Activated B cell treated with CpG ODN at 0.5 μM for 24 hours (primary cell): ENCODE results near the gene CRACR2B. TPM values are rescaled to one million over a fixed set of nuclear protein-coding genes. Genes with fewer than 3 reads are reported as not detected.
A peak's percentile ranks its signal among the peaks of the same experiment; 100 is the strongest.

Experiments used
- ATAC-seq: fragments of 200-7000 bp; cut with Tn5 transposase; one replicate; pipeline ENCODE4 v1.10.0; 2021; ENCODE audit warnings: low read depth, mild to moderate bottlenecking, moderate library complexity
- CTCF ChIA-PET: fragments of 350-600 bp; sonication (Branson Sonifier 250); formaldehyde crosslinking; loops from one replicate; lab custom pipeline; 2021; ENCODE audit warnings: antibody characterized with exemption; lab: Charles Lee
- POLR2A ChIA-PET: fragments of 350-600 bp; sonication (Branson Sonifier 250); formaldehyde crosslinking; loops from one replicate; lab custom pipeline; 2021; ENCODE audit warnings: antibody characterized with exemption; lab: Charles Lee
- DNase-seq: peaks from one replicate; pipeline ENCODE4 v3.0.0; 2022
- H3K27ac Mint-ChIP-seq: one replicate; pipeline ENCODE4 v1.8.0; 2020; ENCODE audit warnings: mixed read lengths
- H3K27me3 Mint-ChIP-seq: one replicate; pipeline ENCODE4 v1.8.0; 2021; ENCODE audit warnings: mixed read lengths
- H3K36me3 Mint-ChIP-seq: one replicate; pipeline ENCODE4 v1.8.0; 2021; ENCODE audit warnings: low read depth, mixed read lengths
- H3K4me1 Mint-ChIP-seq: one replicate; pipeline ENCODE4 v1.8.0; 2021; ENCODE audit warnings: mixed read lengths
- H3K4me3 Mint-ChIP-seq: one replicate; pipeline ENCODE4 v1.8.0; 2020; ENCODE audit warnings: mild to moderate bottlenecking, mixed read lengths
- H3K9me3 Mint-ChIP-seq: one replicate; pipeline ENCODE4 v1.8.0; 2020; ENCODE audit warnings: mixed read lengths
- intact Hi-C: fragments of 100-400 bp; cut with micrococcal nuclease; formaldehyde crosslinking; loops from one replicate; pipeline ENCODE4 v1.15.1; 2024
- total RNA-seq: library from RNA; stranded (reverse); gene quantifications from 2 replicates; pipeline ENCODE4 v1.2.3, GENCODE V29; 2022
- TF ChIP-seq, protein P1 (sequence below): fragments of 200-600 bp; IDR thresholded peaks from one replicate; pipeline ENCODE4 v1.8.0; 2022; ENCODE audit warnings: antibody characterized with exemption, mild to moderate bottlenecking

CRACR2B gene
- total RNA-seq, 1 donor from 2014 or later: 4.5 TPM

DNA sequence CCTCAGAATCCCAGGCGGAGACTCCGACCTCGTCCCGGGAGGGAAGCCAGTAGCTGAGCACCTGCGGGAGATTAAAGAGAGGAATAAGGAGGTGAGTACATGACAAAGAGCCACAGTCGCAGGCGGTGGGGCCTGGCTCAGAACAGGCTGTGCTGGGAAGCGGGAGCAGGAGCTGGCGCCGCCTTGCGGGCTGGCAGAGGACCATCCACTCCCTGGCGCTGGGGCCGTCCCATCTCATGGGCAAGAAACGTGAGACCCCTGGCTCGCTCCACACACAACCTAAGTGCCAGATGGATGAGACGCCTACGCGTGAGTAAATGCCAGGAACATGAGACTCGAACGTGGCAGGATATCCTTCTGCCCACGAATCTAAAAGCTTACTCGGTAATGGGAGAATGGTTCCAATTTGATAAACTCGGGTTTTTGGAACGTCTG, 44.1 kb upstream of the CRACR2B start:
- ATAC-seq (peak; percentile 76), DNase-seq (no peak)
- ChIA-PET POLR2A (interaction anchor here (0.7 kb wide), 1 partner anchor 12 kb away, joined by 4 read pairs; no protein-coding TSS in a partner anchor), CTCF (interaction anchor here (1.3 kb wide), 1 partner anchor 12 kb away, joined by 3 read pairs; no protein-coding TSS in a partner anchor)
- TF ChIP-seq, protein P1, sequence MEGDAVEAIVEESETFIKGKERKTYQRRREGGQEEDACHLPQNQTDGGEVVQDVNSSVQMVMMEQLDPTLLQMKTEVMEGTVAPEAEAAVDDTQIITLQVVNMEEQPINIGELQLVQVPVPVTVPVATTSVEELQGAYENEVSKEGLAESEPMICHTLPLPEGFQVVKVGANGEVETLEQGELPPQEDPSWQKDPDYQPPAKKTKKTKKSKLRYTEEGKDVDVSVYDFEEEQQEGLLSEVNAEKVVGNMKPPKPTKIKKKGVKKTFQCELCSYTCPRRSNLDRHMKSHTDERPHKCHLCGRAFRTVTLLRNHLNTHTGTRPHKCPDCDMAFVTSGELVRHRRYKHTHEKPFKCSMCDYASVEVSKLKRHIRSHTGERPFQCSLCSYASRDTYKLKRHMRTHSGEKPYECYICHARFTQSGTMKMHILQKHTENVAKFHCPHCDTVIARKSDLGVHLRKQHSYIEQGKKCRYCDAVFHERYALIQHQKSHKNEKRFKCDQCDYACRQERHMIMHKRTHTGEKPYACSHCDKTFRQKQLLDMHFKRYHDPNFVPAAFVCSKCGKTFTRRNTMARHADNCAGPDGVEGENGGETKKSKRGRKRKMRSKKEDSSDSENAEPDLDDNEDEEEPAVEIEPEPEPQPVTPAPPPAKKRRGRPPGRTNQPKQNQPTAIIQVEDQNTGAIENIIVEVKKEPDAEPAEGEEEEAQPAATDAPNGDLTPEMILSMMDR: no peak
- Mint-ChIP-seq H3K27me3 (no peaks in the 10 kb centered on the region), H3K4me3 (no peak overlapping the region), H3K9me3 (no peaks in the 10 kb centered on the region), H3K36me3 (peaks cover 4% of the 10 kb centered on the region), H3K4me1 (peaks cover 2% of the 10 kb centered on the region), H3K27ac (no peak overlapping the region)
- intact Hi-C loops: no loop called here

DNA sequence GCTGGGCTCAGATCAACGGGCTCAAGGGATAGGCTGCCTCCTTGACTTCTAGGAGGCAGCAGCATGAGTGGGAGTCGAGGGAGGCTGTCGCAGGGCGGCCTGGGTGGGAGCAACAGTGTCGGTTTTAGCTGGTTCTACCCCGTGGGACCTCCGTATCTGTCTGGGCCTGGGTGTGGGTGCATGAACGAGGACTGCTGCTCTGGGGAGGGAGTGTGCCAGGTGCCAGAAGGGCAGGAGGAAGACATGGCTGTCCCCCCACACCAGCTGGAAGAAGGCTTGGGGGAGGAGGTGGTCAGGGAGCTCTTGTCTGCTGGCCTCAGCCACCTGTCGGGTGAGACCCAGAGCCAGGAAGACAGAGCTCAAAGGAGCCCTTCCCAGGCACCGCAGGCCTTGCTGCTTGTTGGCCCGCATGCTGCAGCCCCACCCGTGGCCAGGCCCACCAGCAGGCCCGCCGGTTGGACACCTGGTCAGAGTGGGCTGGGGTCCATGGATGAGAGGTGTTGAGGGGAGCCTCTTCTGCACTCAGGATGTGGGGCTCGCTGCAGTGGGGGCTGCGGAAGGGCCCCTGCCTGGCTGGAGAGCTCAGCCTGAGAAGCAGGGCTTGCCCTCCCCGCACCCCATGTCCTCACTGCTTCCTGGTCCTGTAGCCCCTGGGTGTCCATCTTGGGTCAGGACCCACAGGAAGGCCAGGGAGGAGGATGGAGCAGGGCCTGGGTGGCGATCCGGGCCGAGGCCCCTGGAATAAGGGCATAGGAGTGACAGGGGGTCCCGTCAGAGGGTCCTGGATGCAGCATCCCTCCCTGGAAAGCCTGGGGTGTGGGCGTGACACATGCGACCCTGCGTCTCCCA, 41.3 kb upstream of the CRACR2B start:
- Mint-ChIP-seq H3K9me3 (no peaks in the 10 kb centered on the region), H3K27me3 (peaks cover 2% of the 10 kb centered on the region), H3K4me1 (peaks cover 5% of the 10 kb centered on the region), H3K4me3 (no peak overlapping the region), H3K36me3 (peaks cover 6% of the 10 kb centered on the region), H3K27ac (no peak overlapping the region)
- ChIA-PET POLR2A (no interaction called here), CTCF (no interaction called here)
- ATAC-seq (no peak), DNase-seq (no peak)
- TF ChIP-seq, protein P1: no peak
- intact Hi-C loops: no loop called here

DNA sequence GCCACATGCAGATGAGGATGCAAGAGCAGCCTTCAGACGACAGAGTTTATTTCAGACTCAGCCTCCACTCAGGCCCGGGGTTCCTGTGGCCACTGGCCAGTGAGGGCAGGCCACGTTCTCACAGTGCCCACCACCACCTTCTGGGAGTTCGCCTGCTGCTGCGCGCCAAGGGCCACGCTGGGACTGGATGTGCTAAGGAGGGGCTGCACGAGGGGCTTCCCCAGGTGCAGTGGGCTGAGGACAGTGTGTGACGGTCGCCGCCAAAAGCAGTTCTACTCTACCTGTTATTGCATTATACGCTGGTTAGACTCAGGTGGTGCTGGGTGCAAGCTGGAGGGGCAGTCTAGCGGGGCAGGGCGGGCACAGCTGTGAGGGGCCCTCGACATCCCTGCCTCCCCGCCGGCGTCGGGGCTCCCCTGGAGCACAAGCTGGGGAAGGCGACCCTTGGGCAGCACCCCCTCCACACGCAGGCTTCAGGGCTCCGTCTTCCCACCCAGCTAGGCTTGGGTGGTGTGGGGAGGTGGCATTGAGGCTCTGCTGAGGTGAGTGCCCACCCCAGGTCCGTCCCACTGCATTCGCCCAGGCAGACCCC, 40.5 kb upstream of the CRACR2B start:
- peaks cover 9% of the 10 kb centered on the region for H3K36me3 Mint-ChIP-seq
- TF ChIP-seq, protein P1: no peak
- ATAC-seq (no peak), DNase-seq (no peak)
- no peak overlapping the region for H3K4me3 Mint-ChIP-seq
- intact Hi-C loops: no loop called here
- ChIA-PET CTCF (no interaction called here), POLR2A (no interaction called here)
- peaks cover 5% of the 10 kb centered on the region for H3K4me1 Mint-ChIP-seq
- H3K27ac Mint-ChIP-seq: no peak overlapping the region
- peaks cover 2% of the 10 kb centered on the region for H3K27me3 Mint-ChIP-seq
- no peaks in the 10 kb centered on the region for H3K9me3 Mint-ChIP-seq

DNA sequence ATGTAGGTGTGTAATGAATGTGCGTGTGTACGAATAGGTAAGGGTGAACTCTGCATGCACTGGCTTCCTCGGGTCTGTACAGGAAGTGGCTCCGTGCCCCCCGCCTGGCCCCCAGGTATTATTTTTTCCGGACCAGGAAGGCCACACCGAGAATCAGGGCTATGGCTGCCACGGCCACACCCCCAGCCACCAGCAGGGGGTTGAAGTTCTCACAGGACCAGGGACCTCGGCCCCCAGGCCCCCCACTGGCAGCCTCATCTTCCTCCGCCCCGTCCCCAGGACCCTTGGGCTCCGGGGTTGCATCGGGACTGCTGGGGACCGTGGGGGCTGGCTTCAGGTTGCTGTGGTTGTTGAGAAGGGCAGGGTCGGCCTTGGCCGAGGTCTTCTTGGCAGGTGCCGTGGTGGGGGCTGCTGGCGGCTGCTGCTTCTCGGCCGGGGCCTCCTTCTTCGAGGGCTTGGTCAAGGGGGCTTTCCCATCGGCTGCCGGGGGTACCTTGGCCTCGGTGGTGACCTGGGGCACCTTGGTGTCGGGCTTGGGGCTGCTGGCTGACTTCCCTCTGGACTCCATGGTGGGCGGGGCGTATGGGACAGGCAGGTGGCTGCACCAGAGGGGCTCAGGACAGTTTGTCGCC, 39.6 kb upstream of the CRACR2B start:
- Mint-ChIP-seq H3K4me3 (no peak overlapping the region), H3K4me1 (peaks cover 5% of the 10 kb centered on the region), H3K27me3 (peaks cover 2% of the 10 kb centered on the region), H3K27ac (no peak overlapping the region), H3K36me3 (peaks cover 12% of the 10 kb centered on the region), H3K9me3 (no peaks in the 10 kb centered on the region)
- TF ChIP-seq, protein P1: no peak
- intact Hi-C loops: no loop called here
- CTCF ChIA-PET: no interaction called here
- no peak for DNase-seq
- POLR2A ChIA-PET: no interaction called here
- ATAC-seq: no peak
